SK-N-SH (cell line): ENCODE results near the gene SPAM1.

Source experiments
- CHD2 ChIP-seq: fragments of 150-350 bp; IDR thresholded peaks from 2 replicates; pipeline ENCODE4 v1.6.1; 2018; ENCODE audit warnings: low read length; ENCODE audit not compliant: partially characterized antibody
- CTCF ChIP-seq: fragments of 200-600 bp; sonication (generic); IDR thresholded peaks from 2 replicates; pipeline ENCODE4 v1.6.1; 2017; ENCODE audit warnings: antibody characterized with exemption, mild to moderate bottlenecking, moderate library complexity
- MAX ChIP-seq: IDR thresholded peaks from 2 replicates; pipeline ENCODE4 v1.4.0; 2012; ENCODE audit warnings: low read depth
- NFIC ChIP-seq: IDR thresholded peaks from 2 replicates; pipeline ENCODE4 v1.4.0; 2012; ENCODE audit warnings: borderline replicate concordance
- POLR2AphosphoS5 ChIP-seq: IDR thresholded peaks from 2 replicates; pipeline ENCODE4 v1.6.1; 2012; ENCODE audit warnings: low read depth, low read length
- RCOR1 ChIP-seq: fragments of 150-350 bp; IDR thresholded peaks from 2 replicates; pipeline ENCODE4 v1.6.1; 2017; ENCODE audit warnings: antibody characterized with exemption, low read length

GRCh38 chr7:123879628-123880027 lies 45.4 kb upstream of the SPAM1 start:
- TF ChIP-seq MAX, result no peak
- TF ChIP-seq CTCF, result no peak
- no peak for TF ChIP-seq NFIC
- TF ChIP-seq CHD2, result no peak
- TF ChIP-seq RCOR1, result no peak
- no peak for TF ChIP-seq POLR2AphosphoS5
